ENCODE measurements around the gene IQGAP2.

The IQGAP2 gene

DNA sequence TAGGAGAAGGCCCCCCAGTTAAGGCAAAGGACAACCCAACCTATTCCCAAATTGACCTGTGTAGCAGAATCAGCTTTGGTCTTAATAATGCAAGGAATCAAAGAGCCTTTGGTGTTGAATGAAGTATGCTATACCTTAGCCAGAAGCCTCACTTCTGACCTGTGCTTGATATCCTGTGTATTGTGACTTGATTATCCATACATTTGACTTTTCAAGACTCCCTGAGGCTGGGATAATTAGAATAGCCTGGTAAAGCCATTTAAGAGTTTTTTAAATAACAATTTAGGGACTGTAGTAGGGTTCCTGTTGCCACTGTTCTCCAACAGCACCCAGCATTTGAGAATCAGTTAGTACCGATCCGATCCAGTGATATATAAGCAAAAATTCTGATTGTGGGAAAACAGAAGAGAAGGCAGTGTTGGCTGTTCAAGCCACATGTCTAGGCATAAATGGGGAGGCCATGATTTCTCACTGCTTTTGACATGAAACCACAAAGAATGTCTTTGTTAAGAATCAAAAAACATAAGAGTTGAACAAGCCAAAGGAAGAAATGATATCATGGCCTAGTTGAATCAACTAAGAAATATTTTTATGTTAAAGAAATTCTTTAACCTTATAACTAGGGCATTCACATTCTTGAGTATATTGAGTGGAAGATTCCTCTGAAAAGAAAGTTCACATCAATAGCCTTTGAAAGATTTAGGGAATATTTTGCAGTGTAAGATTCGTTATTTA lies 121.2 kb downstream of the IQGAP2 start:
- Histone ChIP-seq H3K27me3 (replicated peaks; ENCODE audit: control insufficient read depth, insufficient read depth, low read length) (no peaks in the 10 kb centered on the region), H3K36me3 (ENCODE audit: control insufficient read depth, insufficient read depth, low read length) (no peaks in the 10 kb centered on the region), H3K4me3 (replicated peaks; ENCODE audit: low read depth, low read length) (no peak overlapping the region)
- TF ChIP-seq CTCF (IDR thresholded peaks at IDR 0.05; ENCODE audit: insufficient read depth, low read length, poor library complexity, severe bottlenecking): no peak
- DNase-seq (ENCODE audit: extremely low read depth, insufficient read length): no peak

GRCh38 chr5:76524868-76525267 lies 121.8 kb downstream of the IQGAP2 start:
- no peak for DNase-seq (ENCODE audit: extremely low read depth, insufficient read length)
- Histone ChIP-seq H3K36me3 (ENCODE audit: control insufficient read depth, insufficient read depth, low read length) (no peaks in the 10 kb centered on the region), H3K27me3 (replicated peaks; ENCODE audit: control insufficient read depth, insufficient read depth, low read length) (no peaks in the 10 kb centered on the region), H3K4me3 (replicated peaks; ENCODE audit: low read depth, low read length) (no peak overlapping the region)
- no peak for TF ChIP-seq CTCF (IDR thresholded peaks at IDR 0.05; ENCODE audit: insufficient read depth, low read length, poor library complexity, severe bottlenecking)

DNA sequence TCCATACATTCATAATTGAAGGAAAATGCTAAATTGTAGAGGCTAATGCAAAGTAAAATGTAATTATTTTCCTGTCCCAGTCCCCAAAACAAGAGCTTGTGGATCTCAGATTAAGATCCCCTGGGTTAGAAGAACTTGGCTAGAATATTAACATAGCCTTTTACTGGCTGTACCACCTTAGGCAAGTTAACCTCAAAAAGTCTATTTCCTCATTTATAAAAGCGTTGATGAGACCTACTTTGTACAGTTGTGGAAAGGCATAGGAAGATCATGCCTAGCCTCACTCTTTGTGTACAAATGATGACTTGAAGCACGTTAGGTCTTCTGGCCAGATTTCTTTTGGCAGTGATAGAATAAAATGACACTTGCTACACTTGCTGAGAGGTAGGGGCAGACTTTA lies 122.9 kb downstream of the IQGAP2 start:
- no peak for DNase-seq (ENCODE audit: extremely low read depth, insufficient read length)

GRCh38 chr5:76526950-76527583 lies 124.0 kb downstream of the IQGAP2 start:
- DNase-seq (ENCODE audit: extremely low read depth, insufficient read length): no peak
- Histone ChIP-seq H3K36me3 (ENCODE audit: control insufficient read depth, insufficient read depth, low read length) (no peaks in the 10 kb centered on the region), H3K27me3 (replicated peaks; ENCODE audit: control insufficient read depth, insufficient read depth, low read length) (no peaks in the 10 kb centered on the region), H3K4me3 (replicated peaks; ENCODE audit: low read depth, low read length) (no peak overlapping the region)
- TF ChIP-seq CTCF (IDR thresholded peaks at IDR 0.05; ENCODE audit: insufficient read depth, low read length, poor library complexity, severe bottlenecking): no peak

More for the DNA sequence above, 122.9 kb downstream of the IQGAP2 start:
- H3K27me3 ChIP-seq (replicated peaks; ENCODE audit: control insufficient read depth, insufficient read depth, low read length): no peaks in the 10 kb centered on the region
- H3K36me3 ChIP-seq (ENCODE audit: control insufficient read depth, insufficient read depth, low read length): no peaks in the 10 kb centered on the region
- no peak overlapping the region for H3K4me3 ChIP-seq (replicated peaks; ENCODE audit: low read depth, low read length)
- TF ChIP-seq CTCF (IDR thresholded peaks at IDR 0.05; ENCODE audit: insufficient read depth, low read length, poor library complexity, severe bottlenecking): no peak

- H3K27me3 ChIP-seq (replicated peaks; ENCODE audit: control insufficient read depth, insufficient read depth, low read length): no peaks in the 10 kb centered on the region
- H3K4me3 ChIP-seq (replicated peaks; ENCODE audit: low read depth, low read length): no peak overlapping the region
- TF ChIP-seq CTCF (IDR thresholded peaks at IDR 0.05; ENCODE audit: insufficient read depth, low read length, poor library complexity, severe bottlenecking): no peak
- DNase-seq (ENCODE audit: extremely low read depth, insufficient read length): no peak
- H3K36me3 ChIP-seq (ENCODE audit: control insufficient read depth, insufficient read depth, low read length): no peaks in the 10 kb centered on the region; the same call in 1 of the 2 replicates
These were observed 124.6 kb downstream of the IQGAP2 start for GRCh38 chr5:76527685-76528161.

Data from GM06990 (cell line).